ENCODE results near the gene ZBTB25. TPM values are rescaled to one million over a fixed set of nuclear protein-coding genes. Genes with fewer than 3 reads are reported as not detected.

The ZBTB25 gene
- total and polyA plus RNA-seq, 2 experiments from 2014 or later, result 11.3 to 13.3 TPM

GRCh38 chr14:64478634-64479250 lies 24.9 kb downstream of the ZBTB25 start:
- Histone ChIP-seq H3K9me3 (ENCODE audit: low read depth) (no peaks in the 10 kb centered on the region), H3K4me3 (no peak overlapping the region), H3K27me3 (no peaks in the 10 kb centered on the region), H3K4me1 (ENCODE audit: low read depth) (no peaks in the 10 kb centered on the region), H3K27ac (no peak overlapping the region), H3K36me3 (no peaks in the 10 kb centered on the region)
- TF ChIP-seq CTCF (IDR thresholded peaks at IDR 0.05; ENCODE audit: low read depth, low read length), result peak; percentile 40
- DNase-seq (ENCODE audit: low read depth in 1 of 2, low spot score in 1 of 2), result peak in 1 of 2 donors; percentile 56

GRCh38 chr14:64476438-64476837 lies 27.2 kb downstream of the ZBTB25 start:
- no peak for DNase-seq (ENCODE audit: low read depth in 1 of 2, low spot score in 1 of 2)
- Histone ChIP-seq H3K4me3 (no peak overlapping the region), H3K4me1 (ENCODE audit: low read depth) (no peaks in the 10 kb centered on the region), H3K27ac (no peak overlapping the region), H3K9me3 (ENCODE audit: low read depth) (no peaks in the 10 kb centered on the region), H3K27me3 (no peaks in the 10 kb centered on the region), H3K36me3 (no peaks in the 10 kb centered on the region)
- no peak for TF ChIP-seq CTCF (IDR thresholded peaks at IDR 0.05; ENCODE audit: low read depth, low read length)

- H3K4me1 ChIP-seq (ENCODE audit: low read depth), result no peaks in the 10 kb centered on the region
- DNase-seq (ENCODE audit: low read depth in 1 of 2, low spot score in 1 of 2), result no peak
- no peaks in the 10 kb centered on the region for H3K9me3 ChIP-seq (ENCODE audit: low read depth)
- no peak overlapping the region for H3K4me3 ChIP-seq
- H3K36me3 ChIP-seq, result no peaks in the 10 kb centered on the region
- no peak for TF ChIP-seq CTCF (IDR thresholded peaks at IDR 0.05; ENCODE audit: low read depth, low read length)
- no peaks in the 10 kb centered on the region for H3K27me3 ChIP-seq
- peak overlapping the region; percentile 24 for H3K27ac ChIP-seq
These were observed 27.9 kb downstream of the ZBTB25 start for GRCh38 chr14:64475585-64476273.

- H3K36me3 ChIP-seq, result no peaks in the 10 kb centered on the region
- TF ChIP-seq CTCF (IDR thresholded peaks at IDR 0.05; ENCODE audit: low read depth, low read length), result no peak
These were observed 28.9 kb downstream of the ZBTB25 start for GRCh38 chr14:64474698-64475097.

GRCh38 chr14:64474041-64474440 lies 29.6 kb downstream of the ZBTB25 start:
- no peak for DNase-seq (ENCODE audit: low read depth in 1 of 2, low spot score in 1 of 2)
- TF ChIP-seq CTCF (IDR thresholded peaks at IDR 0.05; ENCODE audit: low read depth, low read length), result no peak
- Histone ChIP-seq H3K27me3 (no peaks in the 10 kb centered on the region), H3K27ac (no peak overlapping the region), H3K4me1 (ENCODE audit: low read depth) (no peaks in the 10 kb centered on the region), H3K9me3 (ENCODE audit: low read depth) (no peaks in the 10 kb centered on the region), H3K4me3 (no peak overlapping the region), H3K36me3 (no peaks in the 10 kb centered on the region)

More at GRCh38 chr14:64474698-64475097, 28.9 kb downstream of the ZBTB25 start:
- Histone ChIP-seq H3K4me3 (no peak overlapping the region), H3K9me3 (ENCODE audit: low read depth) (no peaks in the 10 kb centered on the region), H3K4me1 (ENCODE audit: low read depth) (no peaks in the 10 kb centered on the region), H3K27me3 (no peaks in the 10 kb centered on the region), H3K27ac (no peak overlapping the region)
- DNase-seq (ENCODE audit: low read depth in 1 of 2, low spot score in 1 of 2), result no peak
